Panc1 (cell line): Measurements from ENCODE around the gene WASL. TPM values are rescaled to one million over a fixed set of nuclear protein-coding genes. Genes with fewer than 3 reads are reported as not detected.

Experiments used
- ATAC-seq: fragments of 200-7000 bp; cut with Tn5 transposase; 2 replicates; pipeline ENCODE4 v1.9.1; 2020; ENCODE audit warnings: mild to moderate bottlenecking, moderate library complexity
- BruUV-seq: library from RNA; stranded (reverse); fragments of 400-500 nt; replicated peaks from 2 replicates; lab custom pipeline; 2021; lab: Mats Ljungman, UMichigan
- CTCF ChIA-PET: fragments of 300-600 bp; sonication (Branson Sonifier 250); formaldehyde crosslinking; loops from one replicate; lab custom pipeline; 2022; ENCODE audit warnings: antibody characterized with exemption; lab: Charles Lee
- POLR2A ChIA-PET: fragments of 300-600 bp; sonication (Branson Sonifier 250); formaldehyde crosslinking; loops from one replicate; lab custom pipeline; 2022; ENCODE audit warnings: antibody characterized with exemption; lab: Charles Lee
- DNase-seq: peaks from one replicate; pipeline ENCODE4 v3.0.0-alpha.2; 2010; ENCODE audit warnings: low read depth, low spot score
- H3K27ac ChIP-seq: 2 replicates; pipeline ENCODE4 v1.5.1; 2011; ENCODE audit warnings: mild to moderate bottlenecking, low read length, inconsistent platforms
- H3K27me3 ChIP-seq: fragments of 200-500 bp; sonication (Bioruptor generic); 2 replicates; pipeline ENCODE4 v1.6.0; 2014; ENCODE audit warnings: low read length, inconsistent platforms; ENCODE audit not compliant: control insufficient read depth, insufficient read depth
- H3K36me3 ChIP-seq: fragments of 200-500 bp; sonication (Bioruptor generic); 2 replicates; pipeline ENCODE4 v1.5.1; 2014; ENCODE audit warnings: inconsistent platforms, mild to moderate bottlenecking, low read length, moderate library complexity; ENCODE audit not compliant: control insufficient read depth, insufficient read depth
- H3K4me1 ChIP-seq: 2 replicates; pipeline ENCODE4 v1.5.1; 2011; ENCODE audit warnings: inconsistent platforms, mild to moderate bottlenecking, low read length, moderate library complexity; ENCODE audit not compliant: control insufficient read depth, insufficient read depth
- H3K4me3 ChIP-seq, 2 experiments: 2 replicates each; pipeline ENCODE4 v1.5.1; 2011 to 2012; ENCODE audit warnings: low read depth in 2 of 2, low read length in 2 of 2, mild to moderate bottlenecking in 2 of 2, inconsistent platforms in 1 of 2, moderate library complexity in 1 of 2
- H3K9me3 ChIP-seq: fragments of 200-500 bp; sonication (Bioruptor generic); 2 replicates; pipeline ENCODE4 v1.5.1; 2014; ENCODE audit warnings: low read depth, mild to moderate bottlenecking, inconsistent platforms, low read length, moderate library complexity; ENCODE audit not compliant: control insufficient read depth, insufficient read depth
- POLR2AphosphoS5 ChIP-seq: IDR thresholded peaks from 2 replicates; pipeline ENCODE4 v1.6.1; 2012; ENCODE audit warnings: mild to moderate bottlenecking, low read depth, low read length, moderate library complexity
- SIN3A ChIP-seq: IDR thresholded peaks from 2 replicates; pipeline ENCODE4 v1.6.1; 2012; ENCODE audit warnings: low read depth, mild to moderate bottlenecking, low read length, moderate library complexity, borderline replicate concordance; ENCODE audit not compliant: insufficient read depth
- TCF7L2 ChIP-seq: IDR thresholded peaks from 2 replicates; pipeline ENCODE4 v1.6.1; 2011; ENCODE audit warnings: mild to moderate bottlenecking, low read depth, low read length, inconsistent platforms
- in situ Hi-C: cut with HindIII; loops from 2 replicates; pipeline ENCODE4 v1.10.0; 2016; ENCODE audit warnings: low sequenced_read_pairs, low pct_unique_long_range_greater_than_20kb
- intact Hi-C: fragments of 100-400 bp; cut with micrococcal nuclease; formaldehyde crosslinking; loops from one replicate; pipeline ENCODE4 v1.10.0; 2022; ENCODE audit not compliant: unreplicated experiment
- total RNA-seq: library from RNA; stranded (reverse); gene quantifications from one replicate; pipeline ENCODE4 v1.2.1, GENCODE V29; 2021; ENCODE audit not compliant: unreplicated experiment
- TF ChIP-seq, protein P1 (sequence below): fragments of 450-650 bp; IDR thresholded peaks from 2 replicates; pipeline ENCODE4 v1.5.1; 2017; ENCODE audit warnings: mild to moderate bottlenecking
- TF ChIP-seq, protein P2 (sequence below), 2 experiments: IDR thresholded peaks; 2 replicates each; pipeline ENCODE4 v1.6.1; 2011 to 2012; ENCODE audit warnings: low read depth in 2 of 2, control low read depth in 1 of 2, low read length in 1 of 2, mild to moderate bottlenecking in 1 of 2, moderate library complexity in 1 of 2; ENCODE audit not compliant: insufficient read depth in 1 of 2

Gene WASL
- total RNA-seq, 1 experiment from 2014 or later = 29.6 TPM

DNA sequence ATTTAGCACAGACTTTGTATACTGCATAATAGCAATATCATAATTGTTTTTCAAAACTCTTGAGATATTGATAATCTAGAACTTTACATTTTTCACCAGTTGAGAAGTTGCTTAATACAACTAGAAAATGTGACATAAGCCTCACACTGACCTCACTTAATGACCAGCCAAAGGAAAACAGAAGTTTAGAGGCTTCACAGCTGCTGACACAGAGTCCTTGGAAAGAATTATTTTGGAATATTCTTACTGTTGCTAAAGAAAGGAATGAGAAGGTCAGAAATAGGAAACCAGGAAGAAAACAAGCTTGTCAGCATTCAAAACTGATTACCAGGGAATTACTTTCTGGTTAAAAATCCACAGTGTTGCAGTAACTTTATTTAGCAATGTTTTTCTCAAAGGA, 35.5 kb upstream of the WASL start:
- Histone ChIP-seq H3K4me3 (no peak overlapping the region), H3K9me3 (no peaks in the 10 kb centered on the region), H3K27ac (no peak overlapping the region), H3K4me1 (no peaks in the 10 kb centered on the region), H3K36me3 (no peaks in the 10 kb centered on the region), H3K27me3 (no peaks in the 10 kb centered on the region)
- TF ChIP-seq, protein P1, sequence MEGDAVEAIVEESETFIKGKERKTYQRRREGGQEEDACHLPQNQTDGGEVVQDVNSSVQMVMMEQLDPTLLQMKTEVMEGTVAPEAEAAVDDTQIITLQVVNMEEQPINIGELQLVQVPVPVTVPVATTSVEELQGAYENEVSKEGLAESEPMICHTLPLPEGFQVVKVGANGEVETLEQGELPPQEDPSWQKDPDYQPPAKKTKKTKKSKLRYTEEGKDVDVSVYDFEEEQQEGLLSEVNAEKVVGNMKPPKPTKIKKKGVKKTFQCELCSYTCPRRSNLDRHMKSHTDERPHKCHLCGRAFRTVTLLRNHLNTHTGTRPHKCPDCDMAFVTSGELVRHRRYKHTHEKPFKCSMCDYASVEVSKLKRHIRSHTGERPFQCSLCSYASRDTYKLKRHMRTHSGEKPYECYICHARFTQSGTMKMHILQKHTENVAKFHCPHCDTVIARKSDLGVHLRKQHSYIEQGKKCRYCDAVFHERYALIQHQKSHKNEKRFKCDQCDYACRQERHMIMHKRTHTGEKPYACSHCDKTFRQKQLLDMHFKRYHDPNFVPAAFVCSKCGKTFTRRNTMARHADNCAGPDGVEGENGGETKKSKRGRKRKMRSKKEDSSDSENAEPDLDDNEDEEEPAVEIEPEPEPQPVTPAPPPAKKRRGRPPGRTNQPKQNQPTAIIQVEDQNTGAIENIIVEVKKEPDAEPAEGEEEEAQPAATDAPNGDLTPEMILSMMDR = no peak
- TF ChIP-seq, protein P2, sequence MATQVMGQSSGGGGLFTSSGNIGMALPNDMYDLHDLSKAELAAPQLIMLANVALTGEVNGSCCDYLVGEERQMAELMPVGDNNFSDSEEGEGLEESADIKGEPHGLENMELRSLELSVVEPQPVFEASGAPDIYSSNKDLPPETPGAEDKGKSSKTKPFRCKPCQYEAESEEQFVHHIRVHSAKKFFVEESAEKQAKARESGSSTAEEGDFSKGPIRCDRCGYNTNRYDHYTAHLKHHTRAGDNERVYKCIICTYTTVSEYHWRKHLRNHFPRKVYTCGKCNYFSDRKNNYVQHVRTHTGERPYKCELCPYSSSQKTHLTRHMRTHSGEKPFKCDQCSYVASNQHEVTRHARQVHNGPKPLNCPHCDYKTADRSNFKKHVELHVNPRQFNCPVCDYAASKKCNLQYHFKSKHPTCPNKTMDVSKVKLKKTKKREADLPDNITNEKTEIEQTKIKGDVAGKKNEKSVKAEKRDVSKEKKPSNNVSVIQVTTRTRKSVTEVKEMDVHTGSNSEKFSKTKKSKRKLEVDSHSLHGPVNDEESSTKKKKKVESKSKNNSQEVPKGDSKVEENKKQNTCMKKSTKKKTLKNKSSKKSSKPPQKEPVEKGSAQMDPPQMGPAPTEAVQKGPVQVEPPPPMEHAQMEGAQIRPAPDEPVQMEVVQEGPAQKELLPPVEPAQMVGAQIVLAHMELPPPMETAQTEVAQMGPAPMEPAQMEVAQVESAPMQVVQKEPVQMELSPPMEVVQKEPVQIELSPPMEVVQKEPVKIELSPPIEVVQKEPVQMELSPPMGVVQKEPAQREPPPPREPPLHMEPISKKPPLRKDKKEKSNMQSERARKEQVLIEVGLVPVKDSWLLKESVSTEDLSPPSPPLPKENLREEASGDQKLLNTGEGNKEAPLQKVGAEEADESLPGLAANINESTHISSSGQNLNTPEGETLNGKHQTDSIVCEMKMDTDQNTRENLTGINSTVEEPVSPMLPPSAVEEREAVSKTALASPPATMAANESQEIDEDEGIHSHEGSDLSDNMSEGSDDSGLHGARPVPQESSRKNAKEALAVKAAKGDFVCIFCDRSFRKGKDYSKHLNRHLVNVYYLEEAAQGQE (IDR thresholded peaks at IDR 0.05; ENCODE audit: insufficient read depth in 1 of 2, low read depth in 2 of 2, low read length in 1 of 2) = no peak
- TF ChIP-seq TCF7L2 (no peak), SIN3A (no peak), POLR2AphosphoS5 (no peak)
- in situ Hi-C loops = no loop called here
- BruUV-seq = no TSS peak
- ChIA-PET CTCF (no interaction called here), POLR2A (no interaction called here)
- intact Hi-C loops = no loop called here
- no peak for DNase-seq
- ATAC-seq = no peak

DNA sequence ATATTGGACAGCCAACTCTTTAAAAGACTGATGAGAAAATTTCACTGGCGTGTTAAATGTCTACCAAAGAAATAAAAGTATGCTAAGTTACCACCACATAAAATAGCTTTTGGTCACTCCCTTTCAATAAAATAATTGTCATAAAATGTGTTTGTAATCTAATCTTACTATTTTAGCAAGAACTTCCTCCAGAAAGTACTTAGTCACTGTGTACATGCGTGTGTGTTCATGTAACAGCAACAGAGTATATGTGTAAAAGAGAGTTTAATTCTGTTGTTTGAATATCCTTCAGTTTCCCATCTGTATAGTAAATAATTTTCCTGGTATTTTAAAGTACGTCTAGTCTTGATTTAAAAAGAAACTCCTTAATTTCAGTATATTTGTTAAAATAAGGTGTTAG, 35.0 kb upstream of the WASL start:
- POLR2A ChIA-PET = no interaction called here
- in situ Hi-C loops = no loop called here
- TF ChIP-seq, protein P2 (IDR thresholded peaks at IDR 0.05; ENCODE audit: insufficient read depth in 1 of 2, low read depth in 2 of 2, low read length in 1 of 2) = no peak
- TF ChIP-seq TCF7L2 (no peak), SIN3A (no peak), POLR2AphosphoS5 (no peak)
- TF ChIP-seq, protein P1 = no peak

More for the DNA sequence above, 35.0 kb upstream of the WASL start:
- Histone ChIP-seq H3K4me3 (no peak overlapping the region), H3K9me3 (no peaks in the 10 kb centered on the region), H3K4me1 (no peaks in the 10 kb centered on the region), H3K27ac (no peak overlapping the region), H3K36me3 (no peaks in the 10 kb centered on the region), H3K27me3 (no peaks in the 10 kb centered on the region)
- CTCF ChIA-PET = no interaction called here
- intact Hi-C loops = no loop called here
- ATAC-seq (no peak), DNase-seq (no peak)
- BruUV-seq = no TSS peak
